Activated CD8-positive, alpha-beta memory T cell treated with anti-CD3 and anti-CD28 coated beads for 24 hours (primary cell): ENCODE results near the gene CIDEC.
A peak's percentile ranks its signal among the peaks of the same experiment; 100 is the strongest.
"Not testable (repeated sequence)": the region's sequence is repeated elsewhere in the genome, so short reads cannot be mapped to it uniquely, and the experiment has no call there.

Experiments
- DNase-seq: peaks from one replicate; pipeline ENCODE4 v3.0.0-alpha.2; 2020

Gene CIDEC

DNA sequence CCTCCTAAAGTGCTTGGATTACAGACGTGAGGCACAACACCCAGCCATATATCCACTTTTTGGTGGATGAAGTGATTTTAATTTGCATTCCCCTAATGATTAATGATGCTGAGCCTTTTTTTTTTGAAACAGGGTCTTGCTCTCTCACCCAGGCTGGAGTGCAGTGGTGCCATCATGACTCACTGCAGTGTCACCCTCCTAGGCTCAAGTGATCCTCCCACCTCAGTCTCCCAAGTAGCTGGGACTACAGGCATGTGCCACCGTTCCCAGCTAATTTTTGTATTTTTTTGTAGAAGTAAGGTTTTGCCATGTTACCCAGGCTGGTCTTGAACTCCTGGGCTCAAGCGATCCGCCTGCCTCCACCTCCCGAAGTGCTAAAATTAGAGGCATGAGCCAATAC, 8.0 kb downstream of the CIDEC start:
- DNase-seq, result not testable (repeated sequence)

DNA sequence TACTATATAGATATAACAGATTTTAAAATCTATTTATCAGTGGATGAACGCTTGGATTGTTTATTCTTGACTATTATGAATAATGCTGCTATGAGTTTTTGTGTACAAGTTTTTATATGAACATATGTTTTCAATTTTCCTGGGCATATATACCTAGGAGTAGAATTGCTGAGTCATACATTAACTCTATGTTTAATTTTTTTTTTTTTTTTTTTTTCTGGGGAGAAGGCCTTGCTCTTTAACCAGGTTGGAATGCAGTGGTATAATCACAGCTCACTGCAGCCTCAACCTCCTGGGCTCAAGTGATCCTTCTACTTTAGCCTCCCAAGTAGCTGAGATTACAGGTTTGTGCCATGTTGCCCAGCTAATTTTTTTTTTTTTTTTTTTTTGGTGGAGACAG, 9.1 kb downstream of the CIDEC start:
- DNase-seq, result no peak

DNA sequence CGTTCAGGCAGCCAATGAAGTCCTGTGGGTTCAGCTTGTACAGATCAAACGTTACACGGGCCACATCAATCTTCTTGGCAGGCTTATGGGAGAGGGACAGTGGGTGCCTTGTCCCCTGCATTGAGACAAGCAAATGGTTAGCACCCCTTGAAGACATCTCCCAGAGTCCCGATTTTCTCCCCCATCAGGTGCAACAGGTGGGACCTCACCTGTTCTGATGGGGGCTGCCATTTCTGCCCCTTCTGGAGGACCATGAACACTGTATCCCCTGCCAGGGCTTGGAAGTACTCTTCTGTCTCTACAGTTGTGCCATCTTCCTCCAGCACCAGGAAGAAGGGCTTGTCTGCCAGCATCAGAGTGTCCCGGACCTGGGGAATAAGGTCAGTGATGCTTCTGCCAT, 10.1 kb downstream of the CIDEC start:
- DNase-seq, result no peak

DNA sequence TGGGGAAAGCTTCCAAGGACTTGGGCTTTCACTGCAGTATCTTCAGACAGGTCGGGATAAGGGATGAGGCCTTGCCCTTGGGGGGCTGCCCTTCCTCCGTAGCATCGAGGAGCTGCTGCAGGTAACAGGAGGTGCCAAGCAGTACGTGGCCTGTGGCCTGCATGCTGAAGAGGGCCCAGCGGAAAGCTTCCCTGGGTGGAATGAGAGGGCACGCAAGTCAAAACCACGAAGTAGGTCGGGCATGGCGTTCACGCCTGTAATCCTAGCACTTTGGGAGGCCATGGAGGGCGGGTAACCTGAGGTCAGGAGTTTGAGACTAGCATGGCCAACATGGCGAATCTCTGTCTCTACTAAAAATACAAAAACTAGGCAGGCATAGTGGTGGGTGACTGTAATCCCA, 12.9 kb downstream of the CIDEC start:
- DNase-seq, result no peak

DNA sequence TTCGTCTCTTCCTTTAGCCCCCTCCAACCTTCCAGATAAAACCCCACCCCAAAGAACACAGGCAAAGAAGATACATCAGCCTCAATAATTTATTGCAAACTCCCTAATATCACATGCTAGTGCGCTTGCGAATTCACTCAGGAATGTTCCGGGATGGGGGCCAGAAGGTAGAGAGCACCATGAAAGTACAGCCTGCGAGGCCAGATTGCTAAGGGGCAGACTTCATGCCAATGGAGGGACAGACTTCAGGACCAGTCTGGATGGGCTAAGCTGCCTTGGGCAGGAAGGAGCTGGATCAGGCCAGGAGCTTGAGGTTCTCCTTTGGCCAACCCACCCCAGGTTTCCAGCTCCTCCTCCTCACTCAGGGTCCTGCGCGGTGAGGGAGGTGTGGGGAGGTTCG, 13.4 kb downstream of the CIDEC start:
- DNase-seq, result no peak

DNA sequence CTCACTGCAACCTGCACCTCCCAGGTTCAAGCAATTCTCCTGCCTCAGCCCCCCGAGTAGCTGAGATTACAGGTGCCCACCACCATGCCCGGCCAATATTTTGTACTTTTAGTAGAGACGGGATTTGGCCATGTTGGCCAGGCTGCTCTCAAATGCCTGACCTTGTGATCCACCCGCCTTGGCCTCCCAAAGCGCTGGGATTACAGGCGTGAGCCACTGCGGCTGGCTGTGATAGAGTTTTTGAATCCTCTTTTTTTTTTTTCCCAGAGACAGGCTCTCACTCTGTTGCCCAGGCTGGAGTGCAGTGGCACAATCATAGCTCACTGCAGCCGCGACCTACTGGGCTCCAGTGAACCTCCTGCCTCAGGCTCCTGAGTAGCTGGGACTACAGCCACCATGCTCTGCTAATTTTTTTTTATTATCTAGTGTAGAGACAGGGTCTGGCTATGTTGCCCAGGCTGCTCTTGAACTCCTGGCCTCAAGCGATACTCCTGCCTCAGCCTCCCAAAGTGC, 14.9 kb downstream of the CIDEC start:
- DNase-seq, result not testable (repeated sequence)

DNA sequence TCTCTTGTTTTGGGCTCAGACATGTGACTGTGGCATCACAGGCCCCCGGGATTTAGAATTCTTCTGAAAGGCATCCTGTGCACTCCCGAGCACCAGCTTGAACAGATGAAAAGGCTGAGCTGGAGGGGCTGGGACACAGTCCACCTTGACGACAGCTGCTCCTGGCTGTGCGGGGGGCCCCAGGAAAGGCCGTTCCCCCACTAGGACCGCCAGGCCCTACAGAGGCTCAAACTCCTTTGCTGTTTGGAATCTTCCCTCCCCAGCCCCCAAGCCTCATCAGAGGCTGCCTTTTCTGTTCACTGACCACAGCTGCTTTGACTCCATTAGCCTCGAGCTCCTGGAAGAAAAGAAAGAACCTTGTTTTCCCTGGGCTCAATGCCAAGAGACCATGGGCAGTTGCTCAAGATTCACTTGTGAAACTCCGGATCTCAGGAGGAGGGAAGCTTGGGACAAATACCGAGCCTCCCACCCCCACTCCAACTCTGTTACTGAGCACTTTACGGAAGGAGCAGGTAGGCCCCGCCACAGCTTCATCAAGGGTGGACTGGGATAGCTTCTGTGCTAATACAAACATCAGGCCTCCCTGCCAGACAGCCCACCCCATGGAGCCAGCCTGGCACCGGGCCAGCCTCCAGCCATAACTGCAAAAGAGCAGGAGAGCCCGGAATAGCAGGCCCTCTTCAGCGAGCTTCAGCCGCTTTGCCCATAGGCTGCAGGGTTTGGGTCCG, 15.7 kb downstream of the CIDEC start:
- no peak for DNase-seq

DNA sequence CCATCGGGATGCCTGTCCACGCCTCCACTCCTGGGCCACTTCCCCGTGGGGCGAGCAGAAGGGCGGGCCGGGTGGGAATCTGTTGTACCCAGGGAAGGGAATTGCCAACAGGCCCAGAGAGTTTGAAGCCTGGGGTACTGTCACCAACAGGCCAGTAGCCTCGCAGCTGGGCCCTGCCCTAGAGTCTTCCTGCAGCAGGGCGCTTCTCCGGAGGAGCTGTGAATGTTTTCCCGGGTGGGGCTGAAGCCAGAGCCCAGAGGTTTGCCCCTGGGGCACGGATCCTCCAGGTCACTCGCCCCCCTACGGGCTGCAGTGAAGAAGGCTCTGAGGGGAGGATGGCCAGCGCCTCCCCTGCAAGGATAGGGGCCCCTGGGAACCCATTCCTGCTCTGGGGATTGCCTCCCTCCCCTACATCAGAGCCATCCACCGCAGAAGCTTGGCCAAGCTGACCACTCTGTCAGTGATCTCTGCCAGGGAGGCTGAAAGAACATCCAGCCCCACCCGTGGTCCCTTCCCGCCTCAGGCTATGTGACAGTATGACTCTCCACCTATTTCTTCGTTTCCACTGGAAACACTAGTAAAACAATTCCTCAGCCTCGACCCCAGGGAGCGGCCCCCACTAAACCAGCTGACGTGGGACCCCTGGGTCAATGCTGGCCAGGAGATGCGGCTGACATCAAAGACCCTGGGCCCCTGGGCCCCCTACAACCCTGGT, 16.8 kb downstream of the CIDEC start:
- no peak for DNase-seq

DNA sequence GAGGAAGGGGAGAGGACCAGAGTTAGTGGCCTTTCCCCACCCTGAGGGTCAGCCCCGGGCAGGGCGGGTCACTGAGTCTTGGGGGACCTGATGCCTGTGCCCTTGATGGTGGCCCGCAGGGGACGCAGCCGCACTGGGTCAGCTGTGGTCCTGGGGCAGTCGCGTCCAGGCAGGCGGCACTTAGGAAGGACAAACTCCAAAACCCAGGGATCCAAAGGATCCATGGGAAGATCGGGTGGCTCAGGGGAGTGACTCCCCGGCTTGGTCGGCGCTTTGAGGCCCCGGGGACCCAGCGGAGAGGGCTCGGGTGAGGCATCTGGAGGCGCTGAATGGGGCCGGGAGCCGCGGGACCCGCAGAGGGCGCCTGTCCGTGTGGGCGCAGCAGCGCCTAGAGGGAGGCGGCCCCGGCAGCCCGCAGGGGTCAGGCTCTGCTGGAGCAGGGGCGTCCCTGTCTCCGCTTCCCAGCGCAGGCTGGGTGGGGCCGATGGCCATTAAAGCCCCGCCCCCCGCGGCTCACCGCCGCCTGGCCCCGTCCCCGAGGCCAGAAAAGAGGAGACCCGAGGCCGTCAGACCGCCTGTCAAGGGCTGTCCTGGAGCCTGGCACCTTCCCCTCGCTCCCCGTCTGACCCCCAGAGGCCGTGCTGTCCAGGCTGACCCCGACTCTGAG, 17.5 kb downstream of the CIDEC start:
- DNase-seq, result no peak

DNA sequence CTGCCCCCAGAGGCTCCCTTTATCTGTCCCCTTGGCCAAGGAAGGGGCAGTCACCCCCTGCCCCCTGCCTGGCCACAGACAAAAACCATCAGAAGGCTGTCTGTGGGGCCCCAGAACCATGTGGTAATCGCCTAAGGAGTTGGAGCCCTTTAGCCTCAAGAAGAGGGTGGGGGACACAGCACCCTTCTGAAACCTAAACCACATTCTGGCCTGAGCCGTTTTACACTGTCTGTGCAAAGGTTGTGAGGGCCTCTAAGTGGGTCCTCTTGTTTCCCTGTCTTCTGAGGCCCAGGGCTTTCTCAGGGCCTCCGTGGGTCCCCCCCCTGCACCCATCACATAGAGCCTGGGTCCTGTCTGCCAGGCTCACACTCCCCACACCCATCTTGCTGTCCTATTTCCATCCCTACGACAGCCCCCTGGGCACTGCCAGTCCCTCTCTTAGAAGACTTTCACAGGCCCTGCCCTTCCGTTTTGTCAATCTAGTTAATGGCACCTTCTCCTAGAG, 18.4 kb downstream of the CIDEC start:
- no peak for DNase-seq

DNA sequence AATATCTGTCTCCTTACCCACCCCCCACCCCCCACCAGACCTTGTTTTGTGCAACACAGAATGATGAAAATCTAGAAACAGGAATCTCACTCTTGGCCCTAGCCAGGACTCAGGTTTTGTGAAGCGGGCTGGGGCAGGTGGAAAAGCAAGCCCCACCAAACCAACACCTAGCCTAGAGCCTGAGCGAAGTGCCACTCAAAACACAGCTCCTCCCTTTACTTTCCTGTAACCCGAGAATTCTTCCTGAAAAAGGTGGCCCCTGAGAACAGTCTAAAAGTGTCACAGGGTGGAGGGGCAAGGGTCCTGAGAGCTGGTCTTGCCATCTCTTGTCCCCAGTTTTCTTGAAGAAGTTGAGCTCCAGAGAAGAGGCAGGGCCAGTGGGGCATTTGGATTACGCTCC, 18.9 kb downstream of the CIDEC start:
- DNase-seq, result no peak

DNA sequence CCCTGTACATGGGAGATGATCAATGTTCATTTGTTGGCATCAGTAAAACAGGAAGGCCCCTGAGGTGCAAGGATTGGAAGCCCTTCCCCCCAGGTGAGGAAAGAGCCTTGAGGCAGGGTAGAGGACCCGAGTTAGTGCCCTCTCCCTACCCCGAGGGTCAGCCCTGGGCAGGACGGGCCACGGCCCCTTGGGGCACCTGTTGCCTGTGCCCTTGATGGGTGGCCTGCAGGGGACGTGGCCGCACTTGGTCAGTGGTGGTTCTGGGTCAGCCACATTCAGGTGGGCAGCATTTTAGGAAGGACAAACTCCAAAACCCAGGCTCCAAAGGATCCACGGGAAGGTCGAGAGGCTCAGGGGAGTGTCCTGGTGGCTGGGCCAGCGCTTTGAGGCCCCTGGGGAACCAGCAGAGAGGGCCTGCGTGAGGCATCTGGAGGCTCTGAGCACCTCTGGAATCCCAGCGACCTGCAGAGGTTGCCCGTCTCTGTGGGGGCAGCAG, 20.5 kb downstream of the CIDEC start:
- DNase-seq, result no peak

DNA sequence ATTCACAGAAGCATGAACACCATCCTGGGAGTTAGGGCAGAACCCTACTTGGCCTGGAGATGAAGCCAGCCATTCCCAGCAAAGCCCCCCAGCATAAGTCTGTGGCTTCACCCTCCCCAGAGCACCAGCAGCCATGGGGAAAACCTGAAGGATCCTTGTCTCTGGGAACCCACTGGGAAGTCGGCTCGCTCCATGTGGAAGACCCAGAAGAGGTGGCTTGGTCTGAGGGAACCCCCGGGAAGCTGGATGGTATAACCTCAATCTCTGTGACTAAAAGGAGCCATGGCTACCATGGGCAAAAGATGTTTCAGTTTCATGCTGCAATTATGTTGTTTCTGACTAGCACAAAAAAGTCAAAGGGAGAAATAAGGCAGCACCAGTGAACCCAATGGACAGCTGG, 24.5 kb downstream of the CIDEC start:
- DNase-seq, result no peak

DNA sequence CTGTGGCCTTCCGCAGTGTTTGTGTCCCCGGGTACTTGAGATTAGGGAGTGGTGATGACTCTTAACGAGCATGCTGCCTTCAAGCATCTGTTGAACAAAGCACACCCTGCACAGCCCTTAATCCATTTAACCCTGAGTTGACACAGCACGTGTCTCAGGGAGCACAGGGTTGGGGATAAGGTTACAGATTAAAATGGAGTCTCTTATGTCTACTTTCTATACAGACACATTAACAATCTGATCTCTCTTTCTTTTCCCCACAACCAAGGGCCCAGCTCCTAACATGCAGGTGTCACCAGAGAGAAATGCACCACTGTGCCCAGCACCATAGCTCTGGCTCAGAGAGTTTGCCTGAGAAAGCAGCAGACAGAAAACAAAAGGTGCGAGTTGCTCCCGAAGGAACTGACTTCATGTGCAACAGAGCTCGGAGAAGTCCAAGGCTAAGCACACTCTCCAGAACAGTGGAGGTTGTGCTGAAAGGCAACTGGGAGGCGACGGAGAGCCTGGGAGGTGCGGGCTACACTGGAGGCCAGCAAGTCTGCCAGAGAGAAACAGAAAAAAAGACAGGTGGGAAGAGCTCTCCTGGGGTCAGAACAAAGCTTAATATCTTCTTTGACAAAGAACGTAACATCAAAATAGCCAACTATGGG, 25.6 kb downstream of the CIDEC start:
- not testable (repeated sequence) for DNase-seq

DNA sequence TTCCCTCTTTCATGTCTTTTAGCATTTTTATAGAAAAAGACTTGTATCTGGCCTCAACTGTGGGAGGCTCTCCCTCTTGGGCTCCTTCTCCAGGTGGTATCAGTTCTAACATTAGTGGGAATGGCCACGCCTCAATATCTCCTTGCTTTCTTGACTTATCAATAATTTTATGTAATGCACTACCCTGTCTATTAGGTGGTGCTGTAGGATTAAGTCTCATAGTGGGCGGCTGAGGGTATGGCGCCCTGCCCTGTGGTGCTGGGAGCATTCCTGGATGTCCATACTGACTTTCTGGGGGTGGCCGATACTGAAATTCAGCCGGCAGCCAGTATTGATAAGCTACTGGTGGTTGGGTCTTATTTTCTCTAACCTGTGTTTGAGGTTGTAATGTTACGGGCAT, 27.5 kb downstream of the CIDEC start:
- DNase-seq, result no peak

DNA sequence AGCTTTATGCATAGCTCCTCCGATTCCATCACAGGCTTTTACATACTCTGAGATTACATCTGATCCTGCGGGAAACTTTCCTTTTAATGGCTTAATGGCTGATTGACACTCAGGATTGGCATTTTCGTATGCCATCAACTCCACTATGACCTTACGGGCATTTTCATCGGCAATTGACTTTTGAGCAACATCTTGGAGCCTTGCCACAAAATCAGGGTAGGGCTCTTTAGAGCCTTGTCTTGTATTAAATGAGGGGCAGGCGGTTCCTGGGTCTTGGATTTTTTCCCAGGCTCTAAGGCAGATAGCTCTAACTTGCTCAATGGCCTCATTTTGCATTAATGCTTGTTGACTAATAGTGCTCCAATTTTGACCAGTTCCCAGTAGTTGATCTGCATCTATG, 28.1 kb downstream of the CIDEC start:
- DNase-seq, result not testable (repeated sequence)

DNA sequence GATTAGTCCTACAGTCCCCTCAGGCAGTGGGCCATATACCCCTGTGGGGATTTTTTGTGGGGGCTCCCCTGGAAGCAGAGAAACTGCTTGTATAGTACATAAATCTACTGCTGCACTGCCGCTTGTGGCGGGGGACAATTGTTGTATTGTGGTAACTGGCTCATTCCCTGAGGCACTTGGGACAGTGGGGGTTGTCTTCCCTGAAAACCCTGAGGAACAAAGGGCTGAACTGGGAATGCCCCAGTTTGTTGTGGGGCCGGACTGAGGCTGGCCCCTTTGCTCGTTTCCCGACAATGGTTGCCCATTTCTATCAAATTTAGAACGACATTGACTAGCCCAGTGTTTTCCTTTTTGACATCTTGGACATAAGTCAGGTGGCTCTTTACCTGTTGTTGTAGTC, 28.7 kb downstream of the CIDEC start:
- not testable (repeated sequence) for DNase-seq

DNA sequence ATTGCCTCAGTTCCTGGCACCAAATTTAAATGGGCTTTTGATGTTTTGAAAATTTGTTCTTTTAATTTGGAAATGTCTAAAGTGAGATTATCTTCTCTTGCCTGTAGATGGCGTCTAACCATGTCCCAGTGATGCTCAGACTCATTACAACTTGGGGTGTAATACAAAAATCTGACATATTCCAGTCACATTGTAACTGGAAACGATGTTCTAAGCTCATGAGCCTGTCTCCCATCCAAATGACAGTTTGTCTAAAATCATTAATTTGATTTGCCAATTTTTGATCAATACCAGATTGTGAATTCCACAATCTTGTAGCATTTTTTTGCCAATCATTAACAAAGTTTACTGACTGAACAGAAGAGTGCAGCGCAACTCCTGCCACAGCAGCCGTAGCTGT, 31.2 kb downstream of the CIDEC start:
- not testable (repeated sequence) for DNase-seq

DNA sequence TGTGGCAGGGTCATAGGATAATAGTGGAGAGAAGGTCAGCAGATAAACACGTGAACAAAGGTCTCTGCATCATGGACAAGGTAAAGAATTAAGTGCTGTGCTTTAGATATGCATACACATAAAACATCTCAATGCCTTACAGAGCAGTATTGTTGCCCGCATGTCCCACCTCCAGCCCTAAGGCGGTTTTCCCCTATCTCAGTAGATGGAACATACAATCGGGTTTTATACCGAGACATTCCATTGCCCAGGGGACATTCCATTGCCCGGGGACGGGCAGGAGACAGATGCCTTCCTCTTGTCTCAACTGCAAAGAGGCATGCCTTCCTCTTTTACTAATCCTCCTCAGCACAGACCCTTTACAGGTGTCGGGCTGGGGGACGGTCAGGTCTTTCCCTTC, 32.2 kb downstream of the CIDEC start:
- DNase-seq, result not testable (repeated sequence)

DNA sequence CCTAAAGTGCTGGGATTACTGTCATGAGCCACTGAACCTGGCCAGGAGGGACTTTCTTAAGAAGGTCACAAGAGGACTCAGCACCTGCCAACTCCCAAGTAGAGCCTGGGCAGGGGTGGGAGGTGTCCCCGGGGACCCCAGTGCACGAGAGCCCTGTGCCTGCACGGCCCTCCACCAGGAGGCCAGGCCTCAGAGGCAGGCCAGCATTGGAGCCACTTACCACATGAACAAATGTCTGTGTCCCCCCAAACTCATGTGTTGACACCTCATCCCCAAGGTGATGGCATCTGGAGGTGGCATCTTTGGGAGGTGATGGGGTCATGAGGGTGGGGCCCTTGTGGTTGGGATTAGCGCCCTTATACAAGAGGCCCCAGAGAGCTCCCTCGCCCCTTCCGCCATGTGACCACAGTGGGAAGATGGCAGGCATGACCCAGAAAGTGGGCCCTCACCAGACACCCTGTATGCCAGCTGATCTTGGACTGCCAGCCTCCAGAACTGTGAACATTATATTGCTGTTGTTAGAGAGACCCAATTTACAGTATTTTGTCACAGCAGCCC, 33.0 kb downstream of the CIDEC start:
- DNase-seq, result no peak

DNA sequence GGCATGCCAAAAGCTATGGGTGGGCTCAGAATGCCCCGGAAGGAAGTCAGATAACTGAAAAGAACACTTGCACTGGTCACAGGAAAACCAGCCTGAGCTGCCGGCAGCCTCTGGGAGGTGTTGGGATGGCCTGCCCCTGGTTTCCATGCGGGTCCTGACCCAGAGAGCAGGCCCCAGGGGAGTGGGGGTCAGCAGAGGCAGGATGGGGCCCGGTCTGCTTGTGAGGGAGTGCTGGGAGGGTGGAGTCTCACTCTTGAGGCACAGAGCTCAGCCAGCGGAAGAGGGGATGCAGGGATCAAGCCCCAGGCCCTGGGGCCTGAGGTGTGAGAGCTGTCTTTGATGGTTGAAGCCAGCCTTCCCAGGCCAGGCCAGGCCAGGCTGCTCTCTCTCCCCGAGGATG, 33.8 kb downstream of the CIDEC start:
- DNase-seq, result no peak

DNA sequence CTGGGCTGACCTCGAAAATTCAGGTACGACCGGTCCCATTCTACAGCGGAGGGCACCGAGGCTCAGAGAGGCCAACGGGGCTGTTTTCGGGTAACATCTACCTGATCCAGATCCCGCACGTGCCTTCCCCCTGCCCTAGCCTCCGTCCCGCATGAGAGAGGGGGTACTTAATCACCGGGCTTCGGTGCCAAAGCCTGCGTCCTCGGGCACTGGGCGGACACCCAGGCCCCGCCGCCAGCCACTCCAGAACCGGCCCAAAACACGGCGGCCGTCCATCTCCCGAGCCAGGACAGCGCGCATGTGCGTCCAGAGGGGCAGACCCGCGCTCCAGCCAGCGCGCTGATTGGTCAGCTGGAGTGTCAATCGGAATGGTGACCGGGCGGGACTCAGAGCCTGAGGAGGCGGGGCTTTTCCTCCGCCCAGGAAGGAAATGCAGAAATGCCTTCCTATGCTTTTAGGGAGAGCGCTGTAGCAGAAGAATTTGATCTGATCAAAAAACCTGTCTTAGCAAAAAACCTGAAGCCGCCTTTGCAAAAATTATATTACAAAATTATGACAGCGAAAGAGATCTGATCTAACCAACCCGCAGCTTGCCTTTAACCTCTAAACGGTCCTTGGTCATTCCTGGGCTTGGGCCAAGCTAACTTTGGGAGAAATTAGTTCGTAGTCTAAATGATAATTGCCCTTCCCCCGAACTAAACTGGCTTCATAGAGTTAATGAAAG, 36.2 kb downstream of the CIDEC start, which contains the start of gene RPUSD3:
Gene RPUSD3, minus strand, starts transcription at position 294 of the 724 bp plus-strand sequence. Its CDS starts 18 bp downstream, at position 276.
- DNase-seq, result peak; percentile 100
